Measurements from ENCODE around the gene TRMU.

The TRMU gene, protein sequence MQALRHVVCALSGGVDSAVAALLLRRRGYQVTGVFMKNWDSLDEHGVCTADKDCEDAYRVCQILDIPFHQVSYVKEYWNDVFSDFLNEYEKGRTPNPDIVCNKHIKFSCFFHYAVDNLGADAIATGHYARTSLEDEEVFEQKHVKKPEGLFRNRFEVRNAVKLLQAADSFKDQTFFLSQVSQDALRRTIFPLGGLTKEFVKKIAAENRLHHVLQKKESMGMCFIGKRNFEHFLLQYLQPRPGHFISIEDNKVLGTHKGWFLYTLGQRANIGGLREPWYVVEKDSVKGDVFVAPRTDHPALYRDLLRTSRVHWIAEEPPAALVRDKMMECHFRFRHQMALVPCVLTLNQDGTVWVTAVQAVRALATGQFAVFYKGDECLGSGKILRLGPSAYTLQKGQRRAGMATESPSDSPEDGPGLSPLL

GRCh38 chr22:46335201-46336118, at the start of gene TRMU:
Gene TRMU, plus strand, starts transcription at chr22:46335714. Its CDS starts 51 bp downstream, at chr22:46335765.
- DNase-seq (ENCODE audit: low read depth): peak; percentile 95
- H3K4me3 ChIP-seq (ENCODE audit: low read depth, low read length): peak within 1 kb of the TSS; percentile 72
- TF ChIP-seq, protein P1, sequence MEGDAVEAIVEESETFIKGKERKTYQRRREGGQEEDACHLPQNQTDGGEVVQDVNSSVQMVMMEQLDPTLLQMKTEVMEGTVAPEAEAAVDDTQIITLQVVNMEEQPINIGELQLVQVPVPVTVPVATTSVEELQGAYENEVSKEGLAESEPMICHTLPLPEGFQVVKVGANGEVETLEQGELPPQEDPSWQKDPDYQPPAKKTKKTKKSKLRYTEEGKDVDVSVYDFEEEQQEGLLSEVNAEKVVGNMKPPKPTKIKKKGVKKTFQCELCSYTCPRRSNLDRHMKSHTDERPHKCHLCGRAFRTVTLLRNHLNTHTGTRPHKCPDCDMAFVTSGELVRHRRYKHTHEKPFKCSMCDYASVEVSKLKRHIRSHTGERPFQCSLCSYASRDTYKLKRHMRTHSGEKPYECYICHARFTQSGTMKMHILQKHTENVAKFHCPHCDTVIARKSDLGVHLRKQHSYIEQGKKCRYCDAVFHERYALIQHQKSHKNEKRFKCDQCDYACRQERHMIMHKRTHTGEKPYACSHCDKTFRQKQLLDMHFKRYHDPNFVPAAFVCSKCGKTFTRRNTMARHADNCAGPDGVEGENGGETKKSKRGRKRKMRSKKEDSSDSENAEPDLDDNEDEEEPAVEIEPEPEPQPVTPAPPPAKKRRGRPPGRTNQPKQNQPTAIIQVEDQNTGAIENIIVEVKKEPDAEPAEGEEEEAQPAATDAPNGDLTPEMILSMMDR (IDR thresholded peaks at IDR 0.05; ENCODE audit: insufficient read depth, low read depth, low read length, missing control alignments): no peak

DNA sequence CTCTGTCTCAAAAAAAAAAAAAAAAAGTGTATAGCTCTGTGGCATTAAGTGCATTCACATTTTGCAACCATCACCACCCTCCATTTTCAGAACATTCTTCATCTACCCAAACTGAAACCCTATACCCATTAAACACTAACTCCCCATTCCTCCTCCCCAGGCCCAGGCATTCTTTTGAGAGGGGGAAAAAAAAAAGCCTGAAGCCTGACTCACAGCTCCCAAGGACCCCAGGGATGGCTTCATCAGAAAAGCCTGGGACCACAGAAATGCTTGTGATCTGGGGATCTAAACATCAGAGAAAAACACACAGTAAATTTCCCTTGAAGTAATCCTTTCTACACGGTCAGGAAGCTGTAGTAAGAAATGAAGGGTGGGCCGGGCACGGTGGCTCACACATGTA, 49.5 kb upstream of the TRMU start:
- no peak overlapping the region for H3K4me3 ChIP-seq (ENCODE audit: low read depth, low read length)
- TF ChIP-seq, protein P1 (IDR thresholded peaks at IDR 0.05; ENCODE audit: insufficient read depth, low read depth, low read length, missing control alignments): no peak
- no peak for DNase-seq (ENCODE audit: low read depth)

DNA sequence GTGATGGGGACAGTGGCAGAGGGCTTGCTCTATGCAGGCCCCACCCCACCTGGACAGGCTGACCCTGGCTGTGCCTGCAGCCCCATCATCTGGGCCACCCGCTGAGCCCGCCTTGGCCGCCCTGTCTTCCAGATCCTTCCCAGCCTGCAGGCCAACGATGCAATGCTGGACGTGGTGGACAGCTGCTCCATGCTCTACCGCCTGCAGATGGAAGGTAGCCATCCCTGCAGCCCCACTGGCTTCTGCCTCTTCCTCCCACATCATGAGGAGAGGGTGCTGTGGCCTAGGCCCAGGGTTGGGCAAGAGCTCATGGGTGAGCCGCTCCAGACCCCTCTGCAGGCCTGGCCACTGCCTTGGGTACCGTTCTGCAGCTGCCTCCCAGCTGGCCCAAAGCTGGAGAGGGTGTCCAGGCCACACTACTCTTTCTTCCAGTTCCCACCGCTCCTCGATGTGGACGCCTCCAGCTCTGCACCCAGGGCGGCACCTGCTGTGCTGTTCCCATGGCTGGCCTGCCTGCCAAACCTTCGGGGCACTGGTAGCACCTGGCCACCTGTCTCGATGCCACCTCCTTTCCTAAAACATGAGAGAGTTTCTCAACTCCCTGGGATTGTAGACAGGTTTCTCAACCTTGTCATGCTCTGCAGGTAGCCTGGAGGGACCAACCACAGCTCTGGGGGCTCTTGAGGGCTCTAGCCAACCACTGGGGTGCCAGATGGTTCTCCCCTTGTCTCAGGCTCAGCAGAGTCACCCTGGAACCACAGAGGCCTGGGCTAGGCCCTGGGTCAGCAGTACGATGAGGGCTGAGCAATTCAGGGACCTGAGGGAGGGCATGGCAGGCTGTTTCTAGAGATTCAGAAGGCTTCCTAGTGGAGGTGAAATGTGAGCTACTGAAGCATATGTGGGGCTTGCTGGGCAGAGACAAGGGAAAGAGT, 48.3 kb upstream of the TRMU start:
- TF ChIP-seq, protein P1 (IDR thresholded peaks at IDR 0.05; ENCODE audit: insufficient read depth, low read depth, low read length, missing control alignments): no peak
- peak overlapping the region; percentile 92 for H3K4me3 ChIP-seq (ENCODE audit: low read depth, low read length)
- DNase-seq (ENCODE audit: low read depth): no peak

GRCh38 chr22:46287873-46288751, 47.4 kb upstream of the TRMU start:
- H3K4me3 ChIP-seq (ENCODE audit: low read depth, low read length): peak overlapping the region; percentile 92
- TF ChIP-seq, protein P1 (IDR thresholded peaks at IDR 0.05; ENCODE audit: insufficient read depth, low read depth, low read length, missing control alignments): no peak
- peak; percentile 89 for DNase-seq (ENCODE audit: low read depth)

DNA sequence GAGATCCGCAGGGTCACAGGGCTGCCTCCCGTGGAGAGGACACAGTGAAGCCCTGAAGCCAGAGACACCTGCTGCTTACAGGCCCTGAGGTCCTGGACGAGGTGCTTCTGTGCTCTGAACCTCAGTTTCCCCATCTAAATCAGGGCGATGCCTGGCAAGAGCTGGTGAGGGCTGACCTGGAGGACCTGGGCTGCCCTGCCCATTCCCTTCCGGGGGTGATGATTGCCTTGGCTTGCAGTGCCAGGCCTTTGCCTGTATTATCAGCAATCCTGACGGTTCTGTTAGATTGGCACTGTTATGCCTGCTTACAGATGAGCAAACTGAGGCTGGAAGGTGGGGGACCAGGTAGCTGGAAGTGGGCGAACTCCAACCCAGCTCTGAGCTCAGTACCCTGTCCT, 46.7 kb upstream of the TRMU start:
- H3K4me3 ChIP-seq (ENCODE audit: low read depth, low read length): peak overlapping the region; percentile 92
- TF ChIP-seq, protein P1 (IDR thresholded peaks at IDR 0.05; ENCODE audit: insufficient read depth, low read depth, low read length, missing control alignments): no peak
- DNase-seq (ENCODE audit: low read depth): no peak
